Cardiac fibroblast (primary cell): ENCODE data around the gene PRRC1.
A peak's percentile ranks its signal among the peaks of the same experiment; 100 is the strongest.
"Not testable (repeated sequence)": the region's sequence is repeated elsewhere in the genome, so short reads cannot be mapped to it uniquely, and the experiment has no call there.

Source experiments
- DNase-seq, 2 donors: peaks; one replicate each; pipeline versions ENCODE4 v3.0.0 to v3.0.0-alpha.2; 2010; ENCODE audit warnings: low read depth in 2 of 2
- H3K4me3 ChIP-seq, 2 donors: replicated peaks in 1 of 2; 1 replicate in 1 of 2; 2 replicates in 1 of 2; pipeline ENCODE4 v1.5.1; 2011; ENCODE audit warnings: low read depth in 2 of 2, low read length in 2 of 2, mild to moderate bottlenecking in 2 of 2, moderate library complexity in 1 of 2
- CTCF ChIP-seq: IDR thresholded peaks from one replicate; pipeline ENCODE4 v1.5.1; 2011; ENCODE audit warnings: low read depth, mild to moderate bottlenecking, low read length, inconsistent platforms

Gene PRRC1

GRCh38 chr5:127568166-127568565, 50.7 kb downstream of the PRRC1 start:
- no peak for TF ChIP-seq CTCF
- no peak overlapping the region for H3K4me3 ChIP-seq
- DNase-seq = no peak

- not testable (repeated sequence) for DNase-seq, H3K4me3 ChIP-seq
Observed at GRCh38 chr5:127569471-127569870, 52.0 kb downstream of the PRRC1 start.

GRCh38 chr5:127571314-127572131, 54.1 kb downstream of the PRRC1 start:
- TF ChIP-seq CTCF = no peak
- DNase-seq = no peak
- no peak overlapping the region for H3K4me3 ChIP-seq

DNA sequence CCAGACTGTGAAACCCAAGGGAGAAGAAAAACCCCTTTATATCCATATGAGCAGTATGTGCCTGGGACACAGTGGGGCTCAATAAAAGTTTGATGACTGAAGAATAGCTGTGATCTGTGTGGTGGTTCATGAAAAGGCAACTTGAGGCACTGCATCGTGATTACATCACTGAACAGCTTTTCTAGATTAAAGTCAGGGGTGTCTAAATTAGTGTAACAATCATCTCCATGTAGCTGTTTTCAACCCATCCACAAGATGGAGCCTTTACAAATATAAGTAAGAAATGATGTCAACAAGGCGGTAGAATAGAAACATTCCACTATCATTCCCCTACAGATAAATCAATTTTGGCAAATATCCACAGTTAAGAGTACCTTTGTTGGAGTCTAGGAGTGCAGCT, 55.5 kb downstream of the PRRC1 start:
- H3K4me3 ChIP-seq = no peak overlapping the region
- TF ChIP-seq CTCF = peak; percentile 16
- DNase-seq = peak; percentile 17 to 25

DNA sequence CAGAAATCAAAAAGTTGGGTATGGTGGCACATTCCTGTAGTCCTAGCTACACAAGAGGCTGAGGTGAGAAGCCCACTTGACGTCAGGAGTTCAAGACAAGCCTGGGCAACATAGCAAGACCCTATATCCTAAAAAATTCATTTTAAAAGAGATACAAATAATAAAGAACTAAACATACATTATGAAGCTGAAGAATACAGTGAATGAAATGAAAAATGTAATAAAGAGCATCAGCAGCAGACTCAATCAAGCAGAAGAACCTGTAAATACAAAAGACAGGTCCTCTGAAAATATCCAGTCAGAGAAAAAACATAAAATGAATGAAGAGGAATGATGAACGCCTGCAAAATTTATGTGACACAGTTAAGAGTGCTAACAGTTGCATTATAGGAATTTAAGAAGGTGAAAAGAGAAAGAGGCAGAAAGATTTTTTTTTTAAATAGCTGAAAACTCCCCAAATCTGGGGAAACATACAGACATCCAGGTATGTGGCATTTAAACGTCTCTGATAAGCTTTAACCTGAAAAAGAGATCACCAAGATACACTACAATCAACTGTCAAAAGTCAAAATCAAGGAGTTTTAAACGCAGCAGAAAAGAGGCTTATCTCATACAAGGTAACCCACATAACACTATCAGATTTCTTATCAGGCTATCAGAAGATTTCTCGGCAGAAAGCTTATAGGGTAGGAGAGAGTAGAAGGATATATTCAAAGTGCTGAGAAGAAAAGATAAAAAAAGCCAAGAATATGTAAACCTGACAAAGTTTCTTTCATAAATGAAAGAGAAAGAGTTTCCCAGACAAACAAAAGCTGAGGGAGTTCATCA, 57.6 kb downstream of the PRRC1 start:
- no peak overlapping the region for H3K4me3 ChIP-seq
- no peak for DNase-seq
- no peak for TF ChIP-seq CTCF

DNA sequence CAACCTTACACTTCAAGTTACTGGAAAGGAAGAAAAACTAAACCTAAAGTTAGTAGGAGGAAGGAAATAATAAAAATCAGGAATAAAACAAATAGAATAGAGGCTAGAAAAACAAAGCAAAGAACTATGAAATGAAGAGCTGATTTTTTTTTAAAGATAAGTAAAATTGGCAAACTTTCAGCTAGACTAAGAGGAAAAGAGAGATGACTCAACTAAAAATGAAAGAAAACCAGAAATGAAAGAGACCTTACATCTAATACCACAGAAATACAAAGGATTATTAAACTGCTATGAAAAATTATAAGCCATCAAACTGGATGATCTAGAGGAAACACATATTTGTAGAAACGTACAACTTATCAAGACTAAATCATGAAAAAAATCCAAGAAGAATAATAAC, 60.0 kb downstream of the PRRC1 start:
- no peak overlapping the region for H3K4me3 ChIP-seq
- DNase-seq = peak; percentile 34 to 37
- no peak for TF ChIP-seq CTCF

DNA sequence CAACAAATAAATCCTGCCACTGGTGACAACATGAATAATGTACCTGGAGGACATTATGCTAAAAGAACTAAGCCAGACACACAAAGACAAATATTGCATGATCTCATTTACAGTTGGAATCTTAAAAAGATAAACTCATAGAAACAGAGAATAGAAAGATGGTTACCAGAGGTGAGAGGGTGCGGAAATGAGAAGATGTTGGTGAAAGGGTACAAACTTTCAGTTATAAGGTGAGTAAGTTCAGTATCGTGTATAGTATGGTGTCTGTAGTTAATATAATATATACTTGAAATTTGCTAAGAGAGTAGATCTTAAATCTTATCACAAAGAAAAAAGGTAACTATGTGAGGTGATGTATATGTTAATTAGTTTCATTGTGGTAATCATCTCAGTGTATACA, 63.3 kb downstream of the PRRC1 start:
- TF ChIP-seq CTCF = no peak
- DNase-seq = no peak
- no peak overlapping the region for H3K4me3 ChIP-seq
